ENCODE data around the gene VSIR. TPM values are rescaled to one million over a fixed set of nuclear protein-coding genes. Genes with fewer than 3 reads are reported as not detected.

VSIR gene
- total RNA-seq, 1 donor from 2014 or later = not detected

DNA sequence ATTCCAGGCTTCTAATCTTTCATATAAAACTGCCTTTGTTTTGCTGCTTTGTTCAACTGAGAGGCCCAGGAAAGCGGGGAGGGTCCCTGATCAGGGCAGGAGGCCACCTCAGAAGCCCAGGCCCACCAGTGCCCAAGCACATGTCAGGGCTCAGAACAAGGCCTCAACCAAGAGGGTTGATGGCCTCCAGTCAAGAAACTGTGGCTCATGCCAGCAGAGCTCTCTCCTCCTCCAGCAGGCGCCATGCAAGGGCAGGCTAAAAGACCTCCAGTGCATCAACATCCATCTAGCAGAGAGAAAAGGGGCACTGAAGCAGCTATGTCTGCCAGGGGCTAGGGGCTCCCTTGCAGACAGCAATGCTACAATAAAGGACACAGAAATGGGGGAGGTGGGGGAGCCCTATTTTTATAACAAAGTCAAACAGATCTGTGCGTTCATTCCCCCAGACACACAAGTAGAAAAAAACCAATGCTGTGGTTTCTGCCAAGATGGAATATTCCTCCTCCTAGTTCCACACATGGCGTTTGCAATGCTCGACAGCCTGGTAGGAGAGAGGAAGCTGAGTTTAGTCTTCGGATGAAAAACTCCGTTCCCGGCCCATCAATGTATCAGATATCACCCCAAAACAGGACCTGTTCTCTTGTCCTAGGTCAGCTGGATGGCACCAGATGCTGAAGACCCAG lies 43.8 kb upstream of the VSIR start:
- no peaks in the 10 kb centered on the region for H3K36me3 ChIP-seq
- H4K20me1 ChIP-seq (ENCODE audit: low read depth) = peaks cover 9% of the 10 kb centered on the region
- H3K4me1 ChIP-seq = no peaks in the 10 kb centered on the region
- Mint-ChIP-seq H3K27me3 (ENCODE audit: insufficient read depth, low read depth) (peaks cover 7% of the 10 kb centered on the region), H3K4me1 (peaks cover 3% of the 10 kb centered on the region), H3K4me3 (no peak overlapping the region), H3K36me3 (peaks cover 43% of the 10 kb centered on the region), H3K9me3 (no peaks in the 10 kb centered on the region), H3K27ac (no peak overlapping the region)
- H3K9me3 ChIP-seq (ENCODE audit: low read depth) = no peaks in the 10 kb centered on the region
- no peaks in the 10 kb centered on the region for H3K27me3 ChIP-seq
- H3K4me3 ChIP-seq = no peak overlapping the region
- TF ChIP-seq EZH2phosphoT487 (IDR thresholded peaks at IDR 0.05) (no peak), EZH2 (IDR thresholded peaks at IDR 0.05) (no peak)
- TF ChIP-seq, protein P1, sequence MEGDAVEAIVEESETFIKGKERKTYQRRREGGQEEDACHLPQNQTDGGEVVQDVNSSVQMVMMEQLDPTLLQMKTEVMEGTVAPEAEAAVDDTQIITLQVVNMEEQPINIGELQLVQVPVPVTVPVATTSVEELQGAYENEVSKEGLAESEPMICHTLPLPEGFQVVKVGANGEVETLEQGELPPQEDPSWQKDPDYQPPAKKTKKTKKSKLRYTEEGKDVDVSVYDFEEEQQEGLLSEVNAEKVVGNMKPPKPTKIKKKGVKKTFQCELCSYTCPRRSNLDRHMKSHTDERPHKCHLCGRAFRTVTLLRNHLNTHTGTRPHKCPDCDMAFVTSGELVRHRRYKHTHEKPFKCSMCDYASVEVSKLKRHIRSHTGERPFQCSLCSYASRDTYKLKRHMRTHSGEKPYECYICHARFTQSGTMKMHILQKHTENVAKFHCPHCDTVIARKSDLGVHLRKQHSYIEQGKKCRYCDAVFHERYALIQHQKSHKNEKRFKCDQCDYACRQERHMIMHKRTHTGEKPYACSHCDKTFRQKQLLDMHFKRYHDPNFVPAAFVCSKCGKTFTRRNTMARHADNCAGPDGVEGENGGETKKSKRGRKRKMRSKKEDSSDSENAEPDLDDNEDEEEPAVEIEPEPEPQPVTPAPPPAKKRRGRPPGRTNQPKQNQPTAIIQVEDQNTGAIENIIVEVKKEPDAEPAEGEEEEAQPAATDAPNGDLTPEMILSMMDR (IDR thresholded peaks at IDR 0.05) = no peak
- H3K4me2 ChIP-seq = no peak overlapping the region
- H3K9ac ChIP-seq = no peak overlapping the region
- H3K79me2 ChIP-seq (ENCODE audit: low read depth) = no peaks in the 10 kb centered on the region
- no peak overlapping the region for H2AFZ ChIP-seq (replicated peaks)
- H3K27ac ChIP-seq = no peak overlapping the region
- H3F3A ChIP-seq (ENCODE audit: low read depth) = no peaks in the 10 kb centered on the region
- DNase-seq (ENCODE audit: low spot score) = peak; percentile 23

DNA sequence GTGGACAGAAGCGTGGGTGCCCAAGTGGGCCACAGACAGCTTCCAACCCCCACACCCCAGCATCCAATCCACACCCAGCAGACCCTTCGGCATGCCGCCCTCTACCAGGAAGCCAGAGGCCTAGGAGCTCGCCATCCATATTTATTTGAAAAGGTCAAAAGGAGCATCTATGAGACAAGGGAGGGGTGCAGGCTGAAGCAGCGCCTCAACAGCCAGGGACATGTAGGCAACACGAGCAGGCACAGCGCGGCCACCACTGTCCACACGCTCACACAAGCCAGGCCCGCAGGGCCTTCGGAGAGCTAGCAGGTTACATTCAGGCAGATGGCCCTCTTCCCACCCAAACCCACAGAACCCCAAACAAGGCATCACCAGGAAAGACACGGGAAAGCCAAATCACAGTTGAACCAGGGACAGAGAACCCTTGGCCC lies 43.1 kb upstream of the VSIR start:
- H3K9me3 ChIP-seq (ENCODE audit: low read depth) = no peaks in the 10 kb centered on the region
- no peak overlapping the region for H3K4me3 ChIP-seq
- no peaks in the 10 kb centered on the region for H3K79me2 ChIP-seq (ENCODE audit: low read depth)
- H3F3A ChIP-seq (ENCODE audit: low read depth) = no peaks in the 10 kb centered on the region
- H3K27ac ChIP-seq = no peak overlapping the region
- H3K27me3 ChIP-seq = no peaks in the 10 kb centered on the region
- H2AFZ ChIP-seq (replicated peaks) = no peak overlapping the region
- no peaks in the 10 kb centered on the region for H3K9me3 Mint-ChIP-seq
- H3K4me1 ChIP-seq = no peaks in the 10 kb centered on the region
- no peak overlapping the region for H3K4me2 ChIP-seq
- H4K20me1 ChIP-seq (ENCODE audit: low read depth) = peaks cover 6% of the 10 kb centered on the region
- H3K4me1 Mint-ChIP-seq = peaks cover 3% of the 10 kb centered on the region
- peaks cover 40% of the 10 kb centered on the region for H3K36me3 Mint-ChIP-seq
- H3K27ac Mint-ChIP-seq = no peak overlapping the region
- DNase-seq (ENCODE audit: low spot score) = no peak
- no peak overlapping the region for H3K4me3 Mint-ChIP-seq
- H3K9ac ChIP-seq = no peak overlapping the region
- TF ChIP-seq EZH2 (IDR thresholded peaks at IDR 0.05) (no peak), EZH2phosphoT487 (IDR thresholded peaks at IDR 0.05) (no peak)
- TF ChIP-seq, protein P1 (IDR thresholded peaks at IDR 0.05) = no peak
- peaks cover 7% of the 10 kb centered on the region for H3K27me3 Mint-ChIP-seq (ENCODE audit: insufficient read depth, low read depth)
- no peaks in the 10 kb centered on the region for H3K36me3 ChIP-seq

DNA sequence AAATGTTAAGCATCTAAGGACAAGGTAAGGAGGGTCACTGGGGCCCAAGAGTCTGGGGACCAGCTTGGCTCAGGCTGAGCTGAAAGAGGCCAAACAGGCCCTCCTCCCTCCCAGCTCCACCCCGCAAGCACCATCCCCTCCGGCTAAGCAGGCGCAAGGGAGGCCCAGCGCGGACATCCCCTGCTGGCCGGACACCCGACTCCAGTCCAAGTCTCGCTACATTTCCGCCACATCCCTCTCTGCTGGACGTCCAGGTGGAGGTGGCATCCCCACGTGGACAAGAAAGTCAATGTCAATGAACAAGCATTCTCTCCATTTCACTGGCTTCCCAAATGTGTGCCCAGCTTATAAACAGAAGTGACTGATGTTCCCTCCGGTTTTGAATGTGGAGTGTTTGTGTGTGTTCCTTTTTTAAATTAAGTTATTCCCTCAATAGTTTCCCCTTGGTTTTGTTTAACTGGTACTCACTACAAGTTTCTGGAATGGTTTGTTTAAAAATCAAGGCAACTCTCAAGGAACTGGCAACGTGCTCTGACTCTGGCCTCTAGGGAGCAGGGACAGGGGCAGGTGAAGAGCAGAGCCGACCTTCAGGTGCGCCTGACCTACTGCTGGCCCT lies 42.3 kb upstream of the VSIR start:
- H3K4me3 ChIP-seq = no peak overlapping the region
- H3K4me3 Mint-ChIP-seq = no peak overlapping the region
- H3K27me3 ChIP-seq = no peaks in the 10 kb centered on the region
- TF ChIP-seq EZH2 (IDR thresholded peaks at IDR 0.05) = no peak
- TF ChIP-seq, protein P1 (IDR thresholded peaks at IDR 0.05) = no peak
- TF ChIP-seq EZH2phosphoT487 (IDR thresholded peaks at IDR 0.05) = no peak
- H3K4me1 Mint-ChIP-seq = peaks cover 3% of the 10 kb centered on the region
- peaks cover 35% of the 10 kb centered on the region for H3K36me3 Mint-ChIP-seq
- H3K9me3 Mint-ChIP-seq = no peaks in the 10 kb centered on the region
- no peaks in the 10 kb centered on the region for H3K9me3 ChIP-seq (ENCODE audit: low read depth)
- no peaks in the 10 kb centered on the region for H3F3A ChIP-seq (ENCODE audit: low read depth)
- H3K79me2 ChIP-seq (ENCODE audit: low read depth) = no peaks in the 10 kb centered on the region
- H3K4me1 ChIP-seq = no peaks in the 10 kb centered on the region
- H3K27ac ChIP-seq = no peak overlapping the region
- H3K27ac Mint-ChIP-seq = peak overlapping the region; percentile 63
- H3K9ac ChIP-seq = no peak overlapping the region
- peaks cover 7% of the 10 kb centered on the region for H3K27me3 Mint-ChIP-seq (ENCODE audit: insufficient read depth, low read depth)
- peaks cover 7% of the 10 kb centered on the region for H4K20me1 ChIP-seq (ENCODE audit: low read depth)
- no peak overlapping the region for H3K4me2 ChIP-seq
- H2AFZ ChIP-seq (replicated peaks) = no peak overlapping the region
- DNase-seq (ENCODE audit: low spot score) = no peak
- H3K36me3 ChIP-seq = no peaks in the 10 kb centered on the region

Data from neural progenitor cell (in vitro differentiated cells).